H1 (cell line): ENCODE results near the gene TNNT1. TPM values are rescaled to one million over a fixed set of nuclear protein-coding genes. Genes with fewer than 3 reads are reported as not detected.

Experiments used
- CTCF ChIA-PET: fragments of 300-600 bp; sonication (Branson Sonifier 250); formaldehyde crosslinking; loops from one replicate; lab custom pipeline; 2021; ENCODE audit not compliant: partially characterized antibody; lab: Charles Lee
- POLR2A ChIA-PET: fragments of 300-600 bp; sonication (Branson Sonifier 250); formaldehyde crosslinking; loops from one replicate; lab custom pipeline; 2021; ENCODE audit warnings: inconsistent platforms; ENCODE audit not compliant: partially characterized antibody; lab: Charles Lee
- DNase-seq, 2 experiments: peaks; one replicate each; pipeline versions ENCODE4 v3.0.0 to v3.0.0-alpha.2; 2010 to 2022; ENCODE audit warnings: low spot score in 2 of 2, low read depth in 1 of 2, mixed read lengths in 1 of 2
- FAIRE-seq: peaks from 2 replicates; lab custom pipeline; 2011; peaks lifted over from hg19 to GRCh38; lab: Jason Lieb, UNC
- H2AFZ ChIP-seq: 2 replicates; pipeline ENCODE4 v1.8.1; 2012; ENCODE audit warnings: low read length, inconsistent platforms
- H2AK5ac ChIP-seq: 2 replicates; pipeline ENCODE4 v1.6.1; 2013; ENCODE audit warnings: low read depth, low read length
- H2BK120ac ChIP-seq: replicated peaks from 2 replicates; pipeline ENCODE3; 2013; ENCODE audit warnings: low read depth, low read length, inconsistent platforms
- H2BK12ac ChIP-seq: 2 replicates; pipeline ENCODE4 v1.6.1; 2013; ENCODE audit warnings: low read depth, low read length
- H2BK15ac ChIP-seq: 2 replicates; pipeline ENCODE4 v1.6.1; 2013; ENCODE audit warnings: low read length
- H2BK20ac ChIP-seq: 2 replicates; pipeline ENCODE4 v1.6.1; 2013; ENCODE audit warnings: low read length
- H2BK5ac ChIP-seq: 2 replicates; pipeline ENCODE4 v1.6.1; 2013; ENCODE audit warnings: low read depth, low read length
- H3K14ac ChIP-seq: 2 replicates; pipeline ENCODE4 v1.6.1; 2013; ENCODE audit warnings: inconsistent platforms; ENCODE audit not compliant: insufficient read length
- H3K18ac ChIP-seq: 2 replicates; pipeline ENCODE4 v1.6.1; 2013; ENCODE audit warnings: low read length; ENCODE audit errors: extremely low read depth
- H3K23ac ChIP-seq: 2 replicates; pipeline ENCODE4 v1.6.1; 2013; ENCODE audit warnings: inconsistent platforms; ENCODE audit not compliant: insufficient read length
- H3K23me2 ChIP-seq: 2 replicates; pipeline ENCODE4 v1.6.1; 2013; ENCODE audit warnings: low read depth, low read length
- H3K27ac ChIP-seq: 2 replicates; pipeline ENCODE4 v1.6.1; 2011; ENCODE audit warnings: low read depth, low read length, inconsistent platforms
- H3K27me3 ChIP-seq, 4 experiments: replicated peaks in 1 of 4; 1 replicate in 1 of 4; 2 replicates in 3 of 4; pipeline versions ENCODE4 v1.6.1 to v1.8.1; 2011 to 2013; ENCODE audit warnings: low read length in 3 of 4, mild to moderate bottlenecking in 3 of 4, inconsistent platforms in 2 of 4, mixed read lengths in 2 of 4, moderate library complexity in 1 of 4; ENCODE audit not compliant: control insufficient read depth in 3 of 4, insufficient read depth in 3 of 4; ENCODE audit errors: extremely low read depth in 1 of 4
- H3K36me3 ChIP-seq, 4 experiments: 2 replicates each; pipeline versions ENCODE4 v1.6.1 to v1.8.1; 2011 to 2013; ENCODE audit warnings: mild to moderate bottlenecking in 4 of 4, low read length in 3 of 4, moderate library complexity in 2 of 4, control low read depth in 1 of 4, inconsistent platforms in 1 of 4; ENCODE audit not compliant: insufficient read depth in 4 of 4, control insufficient read depth in 2 of 4
- H3K4ac ChIP-seq: replicated peaks from 2 replicates; pipeline ENCODE3; 2013; ENCODE audit warnings: low read length, low read depth, mixed read lengths, inconsistent platforms; ENCODE audit not compliant: insufficient read length
- H3K4me1 ChIP-seq, 4 experiments: replicated peaks in 1 of 4; 1 replicate in 1 of 4; 2 replicates in 3 of 4; pipeline versions ENCODE4 v1.6.1 to v1.8.1; 2011 to 2013; ENCODE audit warnings: low read length in 3 of 4, inconsistent platforms in 2 of 4, mixed read lengths in 1 of 4; ENCODE audit not compliant: insufficient read depth in 4 of 4, control insufficient read depth in 3 of 4
- H3K4me2 ChIP-seq, 2 experiments: 2 replicates each; pipeline versions ENCODE4 v1.6.1 to v1.8.1; 2011 to 2013; ENCODE audit warnings: low read depth in 2 of 2, low read length in 2 of 2, control low read depth in 1 of 2, inconsistent platforms in 1 of 2, mild to moderate bottlenecking in 1 of 2; ENCODE audit not compliant: insufficient read depth in 1 of 2
- H3K4me3 ChIP-seq, 4 experiments: fragments of 200-600, 300-600 bp in 1 of 4; sonication (generic), shearing (Covaris generic), sonication (Bioruptor Twin) in 1 of 4; 2 replicates each; pipeline versions ENCODE4 v1.5.1 to v1.8.1; 2011 to 2016; ENCODE audit warnings: low read length in 4 of 4, low read depth in 3 of 4, control low read depth in 2 of 4, inconsistent platforms in 2 of 4, mild to moderate bottlenecking in 2 of 4, mixed read lengths in 1 of 4, moderate library complexity in 1 of 4; ENCODE audit not compliant: insufficient read depth in 2 of 4; ENCODE audit errors: extremely low read depth in 1 of 4
- H3K56ac ChIP-seq: replicated peaks from 2 replicates; pipeline ENCODE3; 2013; ENCODE audit warnings: low read depth, mild to moderate bottlenecking, mixed read lengths, low read length, inconsistent platforms; ENCODE audit not compliant: insufficient read length
- H3K79me1 ChIP-seq: 2 replicates; pipeline ENCODE4 v1.6.1; 2013; ENCODE audit warnings: low read depth, low read length, control low read depth
- H3K79me2 ChIP-seq, 2 experiments: 2 replicates each; pipeline versions ENCODE4 v1.6.1 to v1.8.1; 2012 to 2013; ENCODE audit warnings: low read length in 2 of 2, mild to moderate bottlenecking in 2 of 2, inconsistent platforms in 1 of 2; ENCODE audit not compliant: insufficient read depth in 2 of 2, control insufficient read depth in 1 of 2
- H3K9ac ChIP-seq, 4 experiments: replicated peaks in 1 of 4; 1 replicate in 1 of 4; 2 replicates in 3 of 4; pipeline versions ENCODE4 v1.6.1 to v1.8.1; 2011 to 2013; ENCODE audit warnings: low read depth in 3 of 4, low read length in 3 of 4, control low read depth in 2 of 4, mild to moderate bottlenecking in 2 of 4, moderate library complexity in 2 of 4, inconsistent platforms in 1 of 4; ENCODE audit errors: extremely low read depth in 1 of 4
- H3K9me3 ChIP-seq, 2 experiments: 2 replicates each; pipeline versions ENCODE4 v1.6.1 to v1.8.1; 2012 to 2013; ENCODE audit warnings: mild to moderate bottlenecking in 2 of 2, moderate library complexity in 2 of 2, control low read depth in 1 of 2, inconsistent platforms in 1 of 2, low read depth in 1 of 2, low read length in 1 of 2, mixed read lengths in 1 of 2; ENCODE audit not compliant: insufficient read depth in 2 of 2
- H4K20me1 ChIP-seq, 2 experiments: replicated peaks in 1 of 2; 2 replicates each; pipeline versions ENCODE3 to v1.8.1; 2011 to 2013; ENCODE audit warnings: inconsistent platforms in 2 of 2, low read length in 2 of 2, mild to moderate bottlenecking in 1 of 2; ENCODE audit not compliant: insufficient read depth in 2 of 2, control insufficient read depth in 1 of 2
- H4K5ac ChIP-seq: 2 replicates; pipeline ENCODE4 v1.6.1; 2013; ENCODE audit warnings: low read length, low read depth, mixed read lengths, inconsistent platforms; ENCODE audit not compliant: insufficient read length
- H4K8ac ChIP-seq: 2 replicates; pipeline ENCODE4 v1.8.0; 2013; ENCODE audit warnings: mild to moderate bottlenecking, moderate library complexity, low read length, inconsistent platforms; ENCODE audit not compliant: insufficient read depth; ENCODE audit errors: extremely low read depth
- H4K91ac ChIP-seq: replicated peaks from 2 replicates; pipeline ENCODE3; 2013; ENCODE audit warnings: low read length, mixed read lengths, inconsistent platforms; ENCODE audit not compliant: insufficient read length
- BCL11A ChIP-seq, 2 experiments: IDR thresholded peaks; one replicate each; pipeline ENCODE4 v1.6.1; 2011; ENCODE audit warnings: low read depth in 2 of 2, low read length in 2 of 2, mild to moderate bottlenecking in 2 of 2
- CREB1 ChIP-seq: IDR thresholded peaks from 2 replicates; pipeline ENCODE4 v1.6.1; 2012; ENCODE audit warnings: inconsistent platforms
- CTCF ChIP-seq, 3 experiments: IDR thresholded peaks; 1 replicate in 2 of 3; 2 replicates in 1 of 3; pipeline versions ENCODE4 v1.5.1 to v1.6.1; 2011; ENCODE audit warnings: low read length in 3 of 3, mild to moderate bottlenecking in 3 of 3, inconsistent platforms in 2 of 3, low read depth in 1 of 3, moderate library complexity in 1 of 3; ENCODE audit not compliant: insufficient read depth in 1 of 3; ENCODE audit errors: control extremely low read depth in 1 of 3
- HDAC6 ChIP-seq: IDR thresholded peaks from one replicate; pipeline ENCODE4 v1.7.1; 2012; ENCODE audit warnings: low read depth, mild to moderate bottlenecking, inconsistent platforms, low read length, moderate library complexity
- MAFK ChIP-seq: IDR thresholded peaks from 2 replicates; pipeline ENCODE4 v1.6.1; 2012; ENCODE audit warnings: low read depth, mild to moderate bottlenecking, improper control_type of control experiment, low read length
- NRF1 ChIP-seq: IDR thresholded peaks from 2 replicates; pipeline ENCODE4 v1.6.1; 2011; ENCODE audit warnings: mild to moderate bottlenecking, low read depth, low read length, improper control_type of control experiment
- SP2 ChIP-seq: IDR thresholded peaks from 2 replicates; pipeline ENCODE4 v1.6.1; 2012; ENCODE audit warnings: mild to moderate bottlenecking, low read length, inconsistent platforms
- SRF ChIP-seq: IDR thresholded peaks from 2 replicates; pipeline ENCODE4 v1.6.1; 2011; ENCODE audit warnings: mild to moderate bottlenecking, low read depth, low read length, moderate library complexity
- SUZ12 ChIP-seq: fragments of 200-600 bp; sonication (generic); IDR thresholded peaks from 2 replicates; pipeline ENCODE4 v1.6.1; 2012; ENCODE audit warnings: mild to moderate bottlenecking, inconsistent platforms, low read length, moderate library complexity, mixed read lengths
- TAF7 ChIP-seq: optimal IDR thresholded peaks from 2 replicates; pipeline ENCODE3; 2011; ENCODE audit warnings: low read depth, mild to moderate bottlenecking, inconsistent platforms, low read length, moderate library complexity, borderline replicate concordance
- WGBS, 2 experiments: shearing (Covaris generic) in 1 of 2; methylation state at CpG; one replicate each; pipeline versions ENCODE4 v1.1.6 to v1.1.7; 2013 to 2015; ENCODE audit warnings: low lambda C conversion rate in 2 of 2, mixed read lengths in 2 of 2, inconsistent platforms in 1 of 2, low coverage in 1 of 2, missing lambda C conversion rate in 1 of 2; ENCODE audit not compliant: insufficient replicate concordance in 2 of 2, insufficient coverage in 1 of 2, insufficient read length in 1 of 2; ENCODE audit errors: extremely low coverage in 1 of 2, missing lambda C conversion rate in 1 of 2; 5-methylcytosine and 5-hydroxymethylcytosine counted together
- polyA plus RNA-seq, 7 experiments: library from polyadenylated mRNA; depleted of rRNA in 3 of 7; stranded (reverse) in 5 of 7; unstranded in 2 of 7; fragments of >200 nt in 5 of 7; fragments of 200-250 nt in 2 of 7; gene quantifications; 1 replicate in 5 of 7; 2 replicates in 1 of 7; 4 replicates in 1 of 7; pipeline versions ENCODE4 v1.2.1 to v1.2.3, GENCODE V29; 2011 to 2013; ENCODE audit warnings: missing spikeins in 2 of 7, mixed read lengths in 2 of 7
- total RNA-seq: library from RNA; stranded (reverse); fragmentation: NEBNext Ultra II Directional; extraction: Animal tissue kit (Norgen Biotek cat#: 25700); gene quantifications from 2 replicates; pipeline ENCODE4 v1.2.1, GENCODE V29; 2021
- TF ChIP-seq, protein P1 (sequence below): IDR thresholded peaks from 2 replicates; pipeline ENCODE4 v1.6.1; 2012; ENCODE audit warnings: inconsistent platforms

TNNT1 gene
- total and polyA plus RNA-seq, 2 of the 8 experiments (the other 6 are each of a cell fraction or from before 2014, with no cell fraction given), result 69.6 to 107 TPM

DNA sequence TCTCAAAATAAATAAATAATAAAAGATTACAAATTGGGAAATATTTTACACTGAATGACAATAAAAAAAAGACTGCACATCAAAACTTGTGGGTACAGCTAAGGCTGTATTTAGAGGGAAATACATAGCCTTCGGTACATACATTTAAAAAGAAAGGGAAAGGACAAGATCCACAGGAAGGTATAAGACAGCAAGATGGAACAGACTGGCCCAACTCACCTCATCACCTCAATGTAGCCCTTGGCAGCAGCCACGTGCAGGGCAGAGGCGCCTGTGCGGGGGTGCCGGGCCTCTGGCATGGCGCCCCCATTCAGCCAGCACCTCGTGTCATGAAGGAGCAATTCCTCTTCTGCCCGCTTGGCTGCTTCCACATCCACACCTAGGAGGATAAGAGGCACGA, 45.8 kb downstream of the TNNT1 start:
- Histone ChIP-seq H2BK15ac (no peak overlapping the region), H3K4me1 (peaks cover 0 to 2% (median 0%) of the 10 kb centered on the region in 4 experiments; a peak in 2 of 7 replicates), H3K4me3 (no peak overlapping the region), H2AK5ac (no peak overlapping the region), H2BK5ac (no peak overlapping the region), H2BK12ac (no peak overlapping the region), H3K9ac (no peak overlapping the region), H3K23me2 (no peaks in the 10 kb centered on the region), H3K79me2 (no peaks in the 10 kb centered on the region; a peak in 1 of 4 replicates), H3K9me3 (peaks cover 2 to 4% of the 10 kb centered on the region in 2 experiments; a peak in 2 of 4 replicates), H2BK20ac (no peak overlapping the region), H4K5ac (no peak overlapping the region), H3K56ac (no peak overlapping the region), H3K27ac (no peak overlapping the region), H3K27me3 (no peaks in the 10 kb centered on the region), H3K79me1 (peaks cover 5% of the 10 kb centered on the region; the same call in 1 of the 2 replicates), H3K23ac (no peak overlapping the region), H4K91ac (no peak overlapping the region), H3K14ac (no peak overlapping the region), H4K20me1 (peaks cover 17 to 25% of the 10 kb centered on the region in 2 experiments), H2BK120ac (no peak overlapping the region), H3K4me2 (no peak overlapping the region), H3K18ac (no peak overlapping the region), H3K36me3 (peaks cover 0 to 2% (median 0%) of the 10 kb centered on the region in 4 experiments; a peak in 1 of 8 replicates), H4K8ac (no peak overlapping the region), H2AFZ (no peak overlapping the region), H3K4ac (no peak overlapping the region)
- ChIA-PET CTCF (interaction anchor here (1.3 to 3.0 kb wide), 2 partner anchors 8 to 14 kb away, joined by 6 to 16 read pairs; no protein-coding TSS in a partner anchor), POLR2A (interaction anchor here (0.7 to 1.5 kb wide), 2 partner anchors 9 to 15 kb away, joined by 4 read pairs; no protein-coding TSS in a partner anchor)
- no peak for FAIRE-seq
- DNase-seq, result no peak
- TF ChIP-seq MAFK (no peak), SP2 (no peak), SUZ12 (no peak), CTCF (IDR thresholded peaks at IDR 0.05; ENCODE audit: control extremely low read depth in 1 of 3, insufficient read depth in 1 of 3, low read depth in 1 of 3, low read length in 3 of 3) (no peak), BCL11A (IDR thresholded peaks at IDR 0.05; ENCODE audit: low read depth in 2 of 2, low read length in 2 of 2) (no peak), SRF (no peak), NRF1 (no peak), HDAC6 (no peak), TAF7 (no peak), CREB1 (no peak)
- TF ChIP-seq, protein P1, sequence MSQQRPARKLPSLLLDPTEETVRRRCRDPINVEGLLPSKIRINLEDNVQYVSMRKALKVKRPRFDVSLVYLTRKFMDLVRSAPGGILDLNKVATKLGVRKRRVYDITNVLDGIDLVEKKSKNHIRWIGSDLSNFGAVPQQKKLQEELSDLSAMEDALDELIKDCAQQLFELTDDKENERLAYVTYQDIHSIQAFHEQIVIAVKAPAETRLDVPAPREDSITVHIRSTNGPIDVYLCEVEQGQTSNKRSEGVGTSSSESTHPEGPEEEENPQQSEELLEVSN, result no peak
- 92% methylated on average over 9 of the region's 9 CpGs; no CpG with 5 or more reads in 1 of the 2 experiments for WGBS, 2 experiments
